ENCODE measurements around the gene PHF10.
A peak's percentile ranks its signal among the peaks of the same experiment; 100 is the strongest.
"Not testable (repeated sequence)": the region's sequence is repeated elsewhere in the genome, so short reads cannot be mapped to it uniquely, and the experiment has no call there.

Gene PHF10

GRCh38 chr6:169724494-169725124 lies at the start of gene PHF10:
PHF10 (minus strand) TSS chr6:169724500; CDS start chr6:169723931, 569 bp downstream.
- peak; percentile 78 for DNase-seq (ENCODE audit: low spot score)

- DNase-seq (ENCODE audit: low spot score), result no peak
These were observed 42.8 kb upstream of the PHF10 start for GRCh38 chr6:169766921-169767736.

- no peak for DNase-seq (ENCODE audit: low spot score)
These were observed 41.9 kb upstream of the PHF10 start for GRCh38 chr6:169766232-169766631.

- not testable (repeated sequence) for DNase-seq (ENCODE audit: low spot score)
These were observed 41.5 kb upstream of the PHF10 start for GRCh38 chr6:169765789-169766188.

- no peak for DNase-seq (ENCODE audit: low spot score)
These were observed 39.6 kb upstream of the PHF10 start for GRCh38 chr6:169763881-169764280.

- no peak for DNase-seq (ENCODE audit: low spot score)
These were observed 39.0 kb upstream of the PHF10 start for GRCh38 chr6:169763308-169763707.

GRCh38 chr6:169755162-169755561 lies 30.9 kb upstream of the PHF10 start:
- DNase-seq (ENCODE audit: low spot score), result no peak

- DNase-seq (ENCODE audit: low spot score), result no peak
These were observed 27.8 kb upstream of the PHF10 start for GRCh38 chr6:169752074-169752623.

GRCh38 chr6:169751242-169752073 lies 27.2 kb upstream of the PHF10 start, which contains the start of the genes DYNLT2 and ERMARD:
DYNLT2 (minus strand) TSS chr6:169751572; CDS start chr6:169751458, 114 bp downstream.
ERMARD (plus strand) TSS chr6:169751622; CDS start chr6:169751658, 36 bp downstream.
- DNase-seq (ENCODE audit: low spot score), result peak; percentile 76

GRCh38 chr6:169746556-169746955 lies 22.3 kb upstream of the PHF10 start:
- DNase-seq (ENCODE audit: low spot score), result no peak

GRCh38 chr6:169745405-169745804 lies 21.1 kb upstream of the PHF10 start:
- DNase-seq (ENCODE audit: low spot score), result no peak

GRCh38 chr6:169741344-169741743 lies 17.0 kb upstream of the PHF10 start:
- DNase-seq (ENCODE audit: low spot score), result no peak

- no peak for DNase-seq (ENCODE audit: low spot score)
These were observed 14.8 kb upstream of the PHF10 start for GRCh38 chr6:169738976-169739529.

- DNase-seq (ENCODE audit: low spot score), result no peak
These were observed 14.1 kb upstream of the PHF10 start for GRCh38 chr6:169738204-169738975.

- DNase-seq (ENCODE audit: low spot score), result no peak
These were observed 5.7 kb upstream of the PHF10 start for GRCh38 chr6:169729961-169730360.

GRCh38 chr6:169726963-169727362 lies 2.7 kb upstream of the PHF10 start:
- DNase-seq (ENCODE audit: low spot score), result no peak

- no peak for DNase-seq (ENCODE audit: low spot score)
These were observed 1.7 kb upstream of the PHF10 start for GRCh38 chr6:169726049-169726400.

- DNase-seq (ENCODE audit: low spot score), result peak; percentile 71
These were observed 1.1 kb upstream of the PHF10 start for GRCh38 chr6:169725125-169726048.

GRCh38 chr6:169723991-169724493 lies 258 bp downstream of the PHF10 start:
- peak; percentile 46 for DNase-seq (ENCODE audit: low spot score)

All from HuH-7.5 (cell line).